Peyer's patch (tissue), 4 donors: ENCODE measurements around the gene TCIRG1.
"Not testable (repeated sequence)": the region's sequence is repeated elsewhere in the genome, so short reads cannot be mapped to it uniquely, and the experiment has no call there.

Experiments used
- POLR2A ChIP-seq, 2 donors: fragments of 450-650 bp; IDR thresholded peaks; one replicate each; pipeline ENCODE4 v1.5.1; 2017; ENCODE audit warnings: antibody characterized with exemption in 2 of 2, mild to moderate bottlenecking in 2 of 2, moderate library complexity in 2 of 2
- TF ChIP-seq, protein P1 (sequence below), 6 experiments: fragments of 450-650 bp in 4 of 6; fragments of 200-600 bp in 2 of 6; sonication (generic) in 1 of 6; IDR thresholded peaks; one replicate each; pipeline ENCODE4 v1.5.1; 2017 to 2019; ENCODE audit warnings: antibody characterized with exemption in 6 of 6, mild to moderate bottlenecking in 3 of 6, moderate library complexity in 1 of 6

GRCh38 chr11:67993821-67994220, 45.0 kb upstream of the TCIRG1 start:
- TF ChIP-seq, protein P1, sequence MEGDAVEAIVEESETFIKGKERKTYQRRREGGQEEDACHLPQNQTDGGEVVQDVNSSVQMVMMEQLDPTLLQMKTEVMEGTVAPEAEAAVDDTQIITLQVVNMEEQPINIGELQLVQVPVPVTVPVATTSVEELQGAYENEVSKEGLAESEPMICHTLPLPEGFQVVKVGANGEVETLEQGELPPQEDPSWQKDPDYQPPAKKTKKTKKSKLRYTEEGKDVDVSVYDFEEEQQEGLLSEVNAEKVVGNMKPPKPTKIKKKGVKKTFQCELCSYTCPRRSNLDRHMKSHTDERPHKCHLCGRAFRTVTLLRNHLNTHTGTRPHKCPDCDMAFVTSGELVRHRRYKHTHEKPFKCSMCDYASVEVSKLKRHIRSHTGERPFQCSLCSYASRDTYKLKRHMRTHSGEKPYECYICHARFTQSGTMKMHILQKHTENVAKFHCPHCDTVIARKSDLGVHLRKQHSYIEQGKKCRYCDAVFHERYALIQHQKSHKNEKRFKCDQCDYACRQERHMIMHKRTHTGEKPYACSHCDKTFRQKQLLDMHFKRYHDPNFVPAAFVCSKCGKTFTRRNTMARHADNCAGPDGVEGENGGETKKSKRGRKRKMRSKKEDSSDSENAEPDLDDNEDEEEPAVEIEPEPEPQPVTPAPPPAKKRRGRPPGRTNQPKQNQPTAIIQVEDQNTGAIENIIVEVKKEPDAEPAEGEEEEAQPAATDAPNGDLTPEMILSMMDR (IDR thresholded peaks at IDR 0.05) = peak; percentile 57 to 88 (median 70)
- TF ChIP-seq POLR2A (IDR thresholded peaks at IDR 0.05) = not testable (repeated sequence)
